ENCODE results near the gene WWTR1. TPM values are rescaled to one million over a fixed set of nuclear protein-coding genes. Genes with fewer than 3 reads are reported as not detected.
A peak's percentile ranks its signal among the peaks of the same experiment; 100 is the strongest.

WWTR1 gene
- polyA plus RNA-seq, 2 of the 4 experiments (the other 2 are of a cell fraction): 99.7 to 164 TPM

DNA sequence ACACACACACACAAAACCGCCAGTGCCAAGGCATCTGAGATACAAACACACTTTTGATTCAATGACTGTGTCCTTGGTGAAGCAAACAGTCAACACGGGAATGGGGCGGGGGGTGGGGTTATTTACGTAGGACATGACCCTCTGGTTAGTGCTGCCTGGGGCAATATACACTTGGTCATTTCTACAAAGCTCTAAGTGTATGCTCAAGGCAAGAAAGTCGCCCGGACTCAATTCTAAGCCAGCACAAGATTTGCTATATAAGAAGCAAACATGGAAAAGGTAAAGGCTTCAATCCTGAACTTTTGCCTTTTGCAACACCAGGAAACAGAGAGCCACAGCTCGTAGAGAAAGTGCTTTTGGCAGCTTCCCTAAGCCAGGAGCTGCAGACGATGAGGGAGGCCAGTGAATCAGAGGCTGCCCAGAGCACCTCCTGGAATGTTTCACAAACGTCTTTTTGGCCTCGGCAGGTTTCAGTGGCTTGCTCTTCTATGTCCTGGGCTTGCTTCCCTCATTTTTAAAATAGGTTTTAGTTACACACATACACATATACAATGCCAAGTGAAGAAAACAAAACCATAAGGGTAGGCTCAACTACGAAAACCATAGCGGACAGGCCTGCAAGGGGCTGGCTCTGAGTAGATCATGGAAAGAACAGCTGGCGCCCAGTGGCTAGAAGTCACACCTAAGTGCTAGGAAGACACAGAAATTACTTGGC is 109.7 kb downstream of the WWTR1 start:
- H3K4me2 ChIP-seq: peak overlapping the region; percentile 88
- FAIRE-seq: no peak
- CTCF ChIA-PET: interaction anchor here (0.6 to 3.6 kb wide), 9 partner anchors 8 to 170 kb away, joined by 3 to 21 read pairs (median 6); partner anchors contain the start of gene WWTR1
- 9% methylated on average over 13 of the region's 13 CpGs for WGBS (ENCODE audit: missing lambda C conversion rate)
- peak; percentile 93 to 97 for ATAC-seq
- H3K9me3 ChIP-seq: no peaks in the 10 kb centered on the region
- H3K4me1 ChIP-seq: peaks cover 86% of the 10 kb centered on the region
- peak overlapping the region; percentile 92 to 93 for H3K27ac ChIP-seq
- H3K4me3 ChIP-seq: peak overlapping the region; percentile 21; the same call in 2 of the 3 replicates
- peak; percentile 87 to 95 for DNase-seq (ENCODE audit: low read depth in 1 of 2, low spot score in 1 of 2)
- POLR2A ChIA-PET: interaction anchor here (0.6 to 1.5 kb wide), 10 partner anchors 8 to 266 kb away, joined by 3 to 17 read pairs (median 4); partner anchors contain the start of genes COMMD2 and WWTR1
- TF ChIP-seq POLR2AphosphoS2 (conservative IDR thresholded peaks at IDR 0.05; ENCODE audit: low read length) (no peak), RNF2 (IDR thresholded peaks at IDR 0.05; ENCODE audit: borderline replicate concordance, low read depth) (no peak), KDM1A (IDR thresholded peaks at IDR 0.05; ENCODE audit: low read depth) (no peak), SMC3 (IDR thresholded peaks at IDR 0.05) (no peak; the same call in 2 of the 3 replicates), MAZ (IDR thresholded peaks at IDR 0.05; ENCODE audit: borderline replicate concordance, low read depth, low read length) (no peak), RFX5 (IDR thresholded peaks at IDR 0.05) (no peak), EHF (CRISPR knock-in tag; IDR thresholded peaks at IDR 0.05) (no peak), FOXS1 (CRISPR knock-in tag; IDR thresholded peaks at IDR 0.05) (no peak), NR3C1 (IDR thresholded peaks at IDR 0.05) (no peak), ZNF302 (CRISPR knock-in tag; IDR thresholded peaks at IDR 0.05) (no peak), KDM5A (IDR thresholded peaks at IDR 0.05) (no peak), RCOR1 (IDR thresholded peaks at IDR 0.05; ENCODE audit: low read depth, low read length) (no peak), MYC (IDR thresholded peaks at IDR 0.05; ENCODE audit: borderline replicate concordance, low read length) (peak; percentile 15; the same call in 1 of the 2 replicates), CHD4 (IDR thresholded peaks at IDR 0.05; ENCODE audit: borderline replicate concordance) (no peak), EHMT2 (IDR thresholded peaks at IDR 0.05; ENCODE audit: low read depth) (no peak), HOXB13 (CRISPR knock-in tag; IDR thresholded peaks at IDR 0.05; ENCODE audit: low read depth) (peak; percentile 49; the same call in 1 of the 2 replicates), RARB (CRISPR knock-in tag; IDR thresholded peaks at IDR 0.05) (0 out of 2 replicates have a peak, but pooled peaks have one; percentile 37), ZSCAN20 (CRISPR knock-in tag; IDR thresholded peaks at IDR 0.05) (no peak), HOXB5 (CRISPR knock-in tag; IDR thresholded peaks at IDR 0.05) (peak; percentile 65; the same call in 1 of the 2 replicates), CBX8 (IDR thresholded peaks at IDR 0.05) (no peak), TFCP2L1 (CRISPR knock-in tag; IDR thresholded peaks at IDR 0.05) (no peak)
- TF ChIP-seq, protein P1, sequence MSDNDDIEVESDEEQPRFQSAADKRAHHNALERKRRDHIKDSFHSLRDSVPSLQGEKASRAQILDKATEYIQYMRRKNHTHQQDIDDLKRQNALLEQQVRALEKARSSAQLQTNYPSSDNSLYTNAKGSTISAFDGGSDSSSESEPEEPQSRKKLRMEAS (IDR thresholded peaks at IDR 0.05): peak; percentile 69
- TF ChIP-seq, protein P2, sequence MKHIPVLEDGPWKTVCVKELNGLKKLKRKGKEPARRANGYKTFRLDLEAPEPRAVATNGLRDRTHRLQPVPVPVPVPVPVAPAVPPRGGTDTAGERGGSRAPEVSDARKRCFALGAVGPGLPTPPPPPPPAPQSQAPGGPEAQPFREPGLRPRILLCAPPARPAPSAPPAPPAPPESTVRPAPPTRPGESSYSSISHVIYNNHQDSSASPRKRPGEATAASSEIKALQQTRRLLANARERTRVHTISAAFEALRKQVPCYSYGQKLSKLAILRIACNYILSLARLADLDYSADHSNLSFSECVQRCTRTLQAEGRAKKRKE (CRISPR knock-in tag; IDR thresholded peaks at IDR 0.05; ENCODE audit: low read depth): peak; percentile 26; the same call in 1 of the 2 replicates
- TF ChIP-seq, protein P3, sequence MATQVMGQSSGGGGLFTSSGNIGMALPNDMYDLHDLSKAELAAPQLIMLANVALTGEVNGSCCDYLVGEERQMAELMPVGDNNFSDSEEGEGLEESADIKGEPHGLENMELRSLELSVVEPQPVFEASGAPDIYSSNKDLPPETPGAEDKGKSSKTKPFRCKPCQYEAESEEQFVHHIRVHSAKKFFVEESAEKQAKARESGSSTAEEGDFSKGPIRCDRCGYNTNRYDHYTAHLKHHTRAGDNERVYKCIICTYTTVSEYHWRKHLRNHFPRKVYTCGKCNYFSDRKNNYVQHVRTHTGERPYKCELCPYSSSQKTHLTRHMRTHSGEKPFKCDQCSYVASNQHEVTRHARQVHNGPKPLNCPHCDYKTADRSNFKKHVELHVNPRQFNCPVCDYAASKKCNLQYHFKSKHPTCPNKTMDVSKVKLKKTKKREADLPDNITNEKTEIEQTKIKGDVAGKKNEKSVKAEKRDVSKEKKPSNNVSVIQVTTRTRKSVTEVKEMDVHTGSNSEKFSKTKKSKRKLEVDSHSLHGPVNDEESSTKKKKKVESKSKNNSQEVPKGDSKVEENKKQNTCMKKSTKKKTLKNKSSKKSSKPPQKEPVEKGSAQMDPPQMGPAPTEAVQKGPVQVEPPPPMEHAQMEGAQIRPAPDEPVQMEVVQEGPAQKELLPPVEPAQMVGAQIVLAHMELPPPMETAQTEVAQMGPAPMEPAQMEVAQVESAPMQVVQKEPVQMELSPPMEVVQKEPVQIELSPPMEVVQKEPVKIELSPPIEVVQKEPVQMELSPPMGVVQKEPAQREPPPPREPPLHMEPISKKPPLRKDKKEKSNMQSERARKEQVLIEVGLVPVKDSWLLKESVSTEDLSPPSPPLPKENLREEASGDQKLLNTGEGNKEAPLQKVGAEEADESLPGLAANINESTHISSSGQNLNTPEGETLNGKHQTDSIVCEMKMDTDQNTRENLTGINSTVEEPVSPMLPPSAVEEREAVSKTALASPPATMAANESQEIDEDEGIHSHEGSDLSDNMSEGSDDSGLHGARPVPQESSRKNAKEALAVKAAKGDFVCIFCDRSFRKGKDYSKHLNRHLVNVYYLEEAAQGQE (IDR thresholded peaks at IDR 0.05): no peak
- TF ChIP-seq, protein P4, sequence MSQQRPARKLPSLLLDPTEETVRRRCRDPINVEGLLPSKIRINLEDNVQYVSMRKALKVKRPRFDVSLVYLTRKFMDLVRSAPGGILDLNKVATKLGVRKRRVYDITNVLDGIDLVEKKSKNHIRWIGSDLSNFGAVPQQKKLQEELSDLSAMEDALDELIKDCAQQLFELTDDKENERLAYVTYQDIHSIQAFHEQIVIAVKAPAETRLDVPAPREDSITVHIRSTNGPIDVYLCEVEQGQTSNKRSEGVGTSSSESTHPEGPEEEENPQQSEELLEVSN (IDR thresholded peaks at IDR 0.05; ENCODE audit: borderline replicate concordance, low read depth): no peak
- TF ChIP-seq, protein P5, sequence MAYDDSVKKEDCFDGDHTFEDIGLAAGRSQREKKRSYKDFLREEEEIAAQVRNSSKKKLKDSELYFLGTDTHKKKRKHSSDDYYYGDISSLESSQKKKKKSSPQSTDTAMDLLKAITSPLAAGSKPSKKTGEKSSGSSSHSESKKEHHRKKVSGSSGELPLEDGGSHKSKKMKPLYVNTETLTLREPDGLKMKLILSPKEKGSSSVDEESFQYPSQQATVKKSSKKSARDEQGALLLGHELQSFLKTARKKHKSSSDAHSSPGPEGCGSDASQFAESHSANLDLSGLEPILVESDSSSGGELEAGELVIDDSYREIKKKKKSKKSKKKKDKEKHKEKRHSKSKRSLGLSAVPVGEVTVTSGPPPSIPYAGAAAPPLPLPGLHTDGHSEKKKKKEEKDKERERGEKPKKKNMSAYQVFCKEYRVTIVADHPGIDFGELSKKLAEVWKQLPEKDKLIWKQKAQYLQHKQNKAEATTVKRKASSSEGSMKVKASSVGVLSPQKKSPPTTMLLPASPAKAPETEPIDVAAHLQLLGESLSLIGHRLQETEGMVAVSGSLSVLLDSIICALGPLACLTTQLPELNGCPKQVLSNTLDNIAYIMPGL (CRISPR knock-in tag; IDR thresholded peaks at IDR 0.05; ENCODE audit: borderline replicate concordance): no peak
- TF ChIP-seq, protein P6, sequence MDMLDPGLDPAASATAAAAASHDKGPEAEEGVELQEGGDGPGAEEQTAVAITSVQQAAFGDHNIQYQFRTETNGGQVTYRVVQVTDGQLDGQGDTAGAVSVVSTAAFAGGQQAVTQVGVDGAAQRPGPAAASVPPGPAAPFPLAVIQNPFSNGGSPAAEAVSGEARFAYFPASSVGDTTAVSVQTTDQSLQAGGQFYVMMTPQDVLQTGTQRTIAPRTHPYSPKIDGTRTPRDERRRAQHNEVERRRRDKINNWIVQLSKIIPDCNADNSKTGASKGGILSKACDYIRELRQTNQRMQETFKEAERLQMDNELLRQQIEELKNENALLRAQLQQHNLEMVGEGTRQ (IDR thresholded peaks at IDR 0.05): no peak
- TF ChIP-seq, protein P7, sequence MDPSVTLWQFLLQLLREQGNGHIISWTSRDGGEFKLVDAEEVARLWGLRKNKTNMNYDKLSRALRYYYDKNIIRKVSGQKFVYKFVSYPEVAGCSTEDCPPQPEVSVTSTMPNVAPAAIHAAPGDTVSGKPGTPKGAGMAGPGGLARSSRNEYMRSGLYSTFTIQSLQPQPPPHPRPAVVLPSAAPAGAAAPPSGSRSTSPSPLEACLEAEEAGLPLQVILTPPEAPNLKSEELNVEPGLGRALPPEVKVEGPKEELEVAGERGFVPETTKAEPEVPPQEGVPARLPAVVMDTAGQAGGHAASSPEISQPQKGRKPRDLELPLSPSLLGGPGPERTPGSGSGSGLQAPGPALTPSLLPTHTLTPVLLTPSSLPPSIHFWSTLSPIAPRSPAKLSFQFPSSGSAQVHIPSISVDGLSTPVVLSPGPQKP (IDR thresholded peaks at IDR 0.05; ENCODE audit: low read depth, low read length): no peak
- TF ChIP-seq, protein P8, sequence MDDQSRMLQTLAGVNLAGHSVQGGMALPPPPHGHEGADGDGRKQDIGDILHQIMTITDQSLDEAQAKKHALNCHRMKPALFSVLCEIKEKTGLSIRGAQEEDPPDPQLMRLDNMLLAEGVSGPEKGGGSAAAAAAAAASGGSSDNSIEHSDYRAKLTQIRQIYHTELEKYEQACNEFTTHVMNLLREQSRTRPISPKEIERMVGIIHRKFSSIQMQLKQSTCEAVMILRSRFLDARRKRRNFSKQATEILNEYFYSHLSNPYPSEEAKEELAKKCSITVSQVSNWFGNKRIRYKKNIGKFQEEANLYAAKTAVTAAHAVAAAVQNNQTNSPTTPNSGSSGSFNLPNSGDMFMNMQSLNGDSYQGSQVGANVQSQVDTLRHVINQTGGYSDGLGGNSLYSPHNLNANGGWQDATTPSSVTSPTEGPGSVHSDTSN (IDR thresholded peaks at IDR 0.05): 0 out of 2 replicates have a peak, but pooled peaks have one; percentile 36
